A549 (cell line): ENCODE measurements around the gene CCDC85C. TPM values are rescaled to one million over a fixed set of nuclear protein-coding genes. Genes with fewer than 3 reads are reported as not detected.
A peak's percentile ranks its signal among the peaks of the same experiment; 100 is the strongest.

Experiments used
- ATAC-seq, 2 experiments: fragments of 200-7000 bp in 1 of 2; fragments of >200 bp in 1 of 2; cut with Nextera tagmentation in 1 of 2; cut with Tn5 transposase in 1 of 2; 3 replicates each; pipeline versions ENCODE4 v1.8.0 to v1.9.1; 2018 to 2020; ENCODE audit warnings: mild to moderate bottlenecking in 1 of 2, moderate library complexity in 1 of 2
- CTCF ChIA-PET: fragments of 300-600 bp; sonication (Branson Sonifier 250); formaldehyde crosslinking; extraction: SDS; loops from one replicate; lab custom pipeline; 2021; ENCODE audit warnings: antibody characterized with exemption, inconsistent platforms; lab: Yijun Ruan, JAX
- POLR2A ChIA-PET: fragments of 350-600 bp; formaldehyde crosslinking; extraction: SDS; loops from one replicate; lab custom pipeline; 2021; ENCODE audit warnings: antibody characterized with exemption, inconsistent platforms; lab: Yijun Ruan, JAX
- DNase-seq, 2 experiments: peaks; one replicate each; pipeline versions ENCODE4 v3.0.0 to v3.0.0-alpha.2; 2011 to 2016; ENCODE audit warnings: low read depth in 1 of 2, low spot score in 1 of 2
- FAIRE-seq: peaks from 2 replicates; lab custom pipeline; 2011; peaks lifted over from hg19 to GRCh38; lab: Jason Lieb, UNC
- H3K27ac ChIP-seq, 2 experiments: fragments of >200 bp; sonication (Bioruptor Twin); formaldehyde crosslinking; 3 replicates each; pipeline ENCODE4 v1.5.1; 2016 to 2017
- H3K4me1 ChIP-seq: fragments of >200 bp; sonication (Bioruptor Twin); formaldehyde crosslinking; 3 replicates; pipeline ENCODE4 v1.6.1; 2016
- H3K4me2 ChIP-seq: fragments of >200 bp; sonication (Bioruptor Twin); formaldehyde crosslinking; 3 replicates; pipeline ENCODE4 v1.6.1; 2016
- H3K4me3 ChIP-seq: fragments of >200 bp; sonication (Bioruptor Twin); formaldehyde crosslinking; 3 replicates; pipeline ENCODE4 v1.5.1; 2016
- H3K9me3 ChIP-seq: fragments of >200 bp; sonication (Bioruptor Twin); formaldehyde crosslinking; 3 replicates; pipeline ENCODE4 v1.6.1; 2016
- ATOH8 ChIP-seq: fragments of 250-450 bp; sonication (Bioruptor Pico); IDR thresholded peaks from 2 replicates; pipeline ENCODE4 v1.5.0; 2020; ENCODE audit warnings: low read depth, mild to moderate bottlenecking, moderate library complexity
- BHLHE40 ChIP-seq: IDR thresholded peaks from 2 replicates; pipeline ENCODE4 v1.6.1; 2012; ENCODE audit warnings: low read depth, low read length, inconsistent platforms
- CHD2 ChIP-seq: fragments of 150-350 bp; IDR thresholded peaks from 2 replicates; pipeline ENCODE4 v1.6.1; 2014; ENCODE audit warnings: low read length; ENCODE audit not compliant: partially characterized antibody
- EHF ChIP-seq: fragments of 250-450 bp; sonication (Bioruptor Pico); IDR thresholded peaks from 2 replicates; pipeline ENCODE4 v1.5.0; 2020; ENCODE audit warnings: mild to moderate bottlenecking
- EHMT2 ChIP-seq: fragments of 200-600 bp; sonication (generic); IDR thresholded peaks from 2 replicates; pipeline ENCODE4 v1.6.1; 2016; ENCODE audit warnings: antibody characterized with exemption, low read depth, mild to moderate bottlenecking, moderate library complexity
- FOSL2 ChIP-seq, 2 experiments: fragments of 450-650 bp in 1 of 2; fragments of >200 bp in 1 of 2; sonication (Bioruptor Twin) in 1 of 2; formaldehyde crosslinking; IDR thresholded peaks; 2 replicates each; pipeline versions ENCODE4 v1.5.0 to v1.6.1; 2016 to 2020; ENCODE audit warnings: mild to moderate bottlenecking in 1 of 2, moderate library complexity in 1 of 2
- FOXS1 ChIP-seq: fragments of 250-450 bp; sonication (Bioruptor Pico); IDR thresholded peaks from 2 replicates; pipeline ENCODE4 v1.5.0; 2020; ENCODE audit warnings: mild to moderate bottlenecking, moderate library complexity
- HOXB5 ChIP-seq: fragments of 250-450 bp; sonication (Bioruptor Pico); IDR thresholded peaks from 2 replicates; pipeline ENCODE4 v1.5.0; 2020; ENCODE audit warnings: mild to moderate bottlenecking, moderate library complexity
- KDM5A ChIP-seq: fragments of 200-600 bp; sonication (generic); IDR thresholded peaks from 2 replicates; pipeline ENCODE4 v1.6.1; 2016; ENCODE audit warnings: antibody characterized with exemption, mild to moderate bottlenecking
- MAX ChIP-seq: IDR thresholded peaks from 2 replicates; pipeline ENCODE4 v1.6.1; 2012
- MAZ ChIP-seq: fragments of 150-350 bp; IDR thresholded peaks from 2 replicates; pipeline ENCODE4 v1.6.1; 2014; ENCODE audit warnings: antibody characterized with exemption, low read depth, low read length, borderline replicate concordance
- PBX3 ChIP-seq: IDR thresholded peaks from 2 replicates; pipeline ENCODE4 v1.6.1; 2012
- RARB ChIP-seq: fragments of 250-450 bp; sonication (Bioruptor Pico); IDR thresholded peaks from 2 replicates; pipeline ENCODE4 v1.8.0; 2021; ENCODE audit warnings: mild to moderate bottlenecking, moderate library complexity
- REST ChIP-seq: fragments of 200-600 bp; sonication (generic); IDR thresholded peaks from 2 replicates; pipeline ENCODE4 v1.6.1; 2016; ENCODE audit warnings: antibody characterized with exemption, mild to moderate bottlenecking, moderate library complexity
- RFX5 ChIP-seq: fragments of 450-650 bp; IDR thresholded peaks from 2 replicates; pipeline ENCODE4 v1.7.1; 2014; ENCODE audit warnings: antibody characterized with exemption, mild to moderate bottlenecking, moderate library complexity
- SMC3 ChIP-seq: fragments of >200 bp; sonication (Bioruptor Twin); formaldehyde crosslinking; IDR thresholded peaks from 3 replicates; pipeline ENCODE4 v1.6.1; 2018; ENCODE audit warnings: inconsistent platforms
- TP53 ChIP-seq: fragments of 250-450 bp; sonication (Bioruptor Pico); IDR thresholded peaks from 2 replicates; pipeline ENCODE4 v1.5.0; 2021; ENCODE audit warnings: mild to moderate bottlenecking, moderate library complexity
- USF2 ChIP-seq: fragments of 450-650 bp; IDR thresholded peaks from 2 replicates; pipeline ENCODE4 v1.6.1; 2014; ENCODE audit warnings: antibody characterized with exemption
- WGBS: methylation state at CpG from one replicate; pipeline ENCODE4 v1.1.6; 2017; ENCODE audit errors: missing lambda C conversion rate; 5-methylcytosine and 5-hydroxymethylcytosine counted together
- polyA plus RNA-seq, 4 experiments: library from polyadenylated mRNA; depleted of rRNA in 3 of 4; stranded (reverse); fragments of >200 nt; fragmentation: RNase III in 1 of 4; extraction: RNeasy Plus Mini Kit Qiagen cat#74134 plus additional on column Dnase treatment in 1 of 4; gene quantifications; 2 replicates in 3 of 4; 3 replicates in 1 of 4; pipeline ENCODE4 v1.2.3, GENCODE V29; 2011 to 2017

CCDC85C gene
- polyA plus RNA-seq, 2 of the 4 experiments (the other 2 are of a cell fraction), result 11.4 to 31.4 TPM

- TF ChIP-seq ATOH8 (CRISPR knock-in tag), result no peak
- TF ChIP-seq BHLHE40, result peak; percentile 59; the same call in 1 of the 2 replicates
- peak; percentile 96 for TF ChIP-seq SMC3
- TF ChIP-seq, all 56 proteins: peak for 8
Measured at GRCh38 chr14:99628887-99629618, 25.0 kb upstream of the CCDC85C start (continued).

- 0 out of 3 replicates have a peak, but pooled peaks cover 3% of the 10 kb centered on the region for H3K4me1 ChIP-seq
- ChIA-PET CTCF (interaction anchor here (0.6 to 9.1 kb wide), 36 partner anchors 9 to 1197 kb away, joined by 3 to 105 read pairs (median 4); partner anchors contain the start of genes CCDC85C and HHIPL1), POLR2A (interaction anchor here (0.5 kb wide), 1 partner anchor 55 kb away, joined by 3 read pairs; no protein-coding TSS in a partner anchor)
- no peak overlapping the region for H3K4me2 ChIP-seq
- DNase-seq, result no peak
- no peak overlapping the region for H3K27ac ChIP-seq
- H3K9me3 ChIP-seq, result no peaks in the 10 kb centered on the region
- WGBS, result 68% methylated on average over 13 of the region's 13 CpGs
- no peak for FAIRE-seq
- TF ChIP-seq EHF (CRISPR knock-in tag) (no peak), KDM5A (no peak), HOXB5 (CRISPR knock-in tag) (no peak), FOXS1 (CRISPR knock-in tag) (no peak), REST (no peak)
- H3K4me3 ChIP-seq, result no peak overlapping the region
- no peak for ATAC-seq
Measured at GRCh38 chr14:99627510-99628381, 23.7 kb upstream of the CCDC85C start.

- ChIA-PET CTCF (interaction anchor here (3.2 to 9.1 kb wide), 4 partner anchors 9 to 103 kb away, joined by 23 to 105 read pairs (median 58); partner anchors contain the start of gene CCDC85C), POLR2A (no interaction called here)
- ATAC-seq, result no peak
Measured at GRCh38 chr14:99627100-99627499, 23.1 kb upstream of the CCDC85C start.

More at GRCh38 chr14:99627100-99627499, 23.1 kb upstream of the CCDC85C start:
- H3K27ac ChIP-seq, result no peak overlapping the region
- no peaks in the 10 kb centered on the region for H3K9me3 ChIP-seq
- no peak for FAIRE-seq
- DNase-seq, result no peak
- H3K4me1 ChIP-seq, result 0 out of 3 replicates have a peak, but pooled peaks cover 3% of the 10 kb centered on the region
- TF ChIP-seq RFX5 (no peak), TP53 (no peak), HOXB5 (CRISPR knock-in tag) (no peak), SMC3 (no peak), PBX3 (no peak), MAZ (no peak), ATOH8 (CRISPR knock-in tag) (no peak), USF2 (no peak), MAX (no peak), FOSL2 (IDR thresholded peaks at IDR 0.05) (no peak), FOSL2 (CRISPR knock-in tag; IDR thresholded peaks at IDR 0.05) (no peak), EHMT2 (no peak), RARB (CRISPR knock-in tag) (no peak), CHD2 (no peak)
- H3K4me2 ChIP-seq, result no peak overlapping the region
- no peak overlapping the region for H3K4me3 ChIP-seq
- WGBS, result 66% methylated on average over 2 of the region's 2 CpGs
